Measurements from ENCODE around the gene SUPT20H. TPM values are rescaled to one million over a fixed set of nuclear protein-coding genes. Genes with fewer than 3 reads are reported as not detected.
A peak's percentile ranks its signal among the peaks of the same experiment; 100 is the strongest.

Gene SUPT20H
- total RNA-seq, 1 donor from 2014 or later = 47.0 TPM

- Histone ChIP-seq H3K9ac (ENCODE audit: low read depth in 1 of 3, low read length in 3 of 3) (no peak overlapping the region), H3K27me3 (ENCODE audit: control insufficient read depth in 3 of 3, insufficient read depth in 3 of 3, low read length in 3 of 3) (no peaks in the 10 kb centered on the region), H3K36me3 (ENCODE audit: control insufficient read depth in 3 of 3, insufficient read depth in 3 of 3, low read length in 3 of 3) (peaks cover 3 to 24% (median 14%) of the 10 kb centered on the region in 3 donors), H3K9me3 (ENCODE audit: control insufficient read depth in 3 of 3, low read length in 3 of 3) (no peaks in the 10 kb centered on the region), H3K4me3 (ENCODE audit: low read length in 3 of 3) (no peak overlapping the region), H3K4me1 (ENCODE audit: control insufficient read depth in 3 of 3, insufficient read depth in 3 of 3, low read length in 3 of 3) (no peaks in the 10 kb centered on the region), H3K27ac (ENCODE audit: low read depth, low read length) (no peak overlapping the region)
Observed at GRCh38 chr13:37047846-37048245, 11.6 kb downstream of the SUPT20H start.

- Histone ChIP-seq H3K9ac (ENCODE audit: low read depth in 1 of 3, low read length in 3 of 3) (peak overlapping the region in 1 of 3 donors; percentile 34), H3K27ac (ENCODE audit: low read depth, low read length) (no peak overlapping the region), H3K27me3 (ENCODE audit: control insufficient read depth in 3 of 3, insufficient read depth in 3 of 3, low read length in 3 of 3) (no peaks in the 10 kb centered on the region), H3K4me1 (ENCODE audit: control insufficient read depth in 3 of 3, insufficient read depth in 3 of 3, low read length in 3 of 3) (no peaks in the 10 kb centered on the region), H3K4me3 (ENCODE audit: low read length in 3 of 3) (no peak overlapping the region), H3K9me3 (ENCODE audit: control insufficient read depth in 3 of 3, low read length in 3 of 3) (no peaks in the 10 kb centered on the region), H3K36me3 (ENCODE audit: control insufficient read depth in 3 of 3, insufficient read depth in 3 of 3, low read length in 3 of 3) (peaks cover 3 to 30% (median 22%) of the 10 kb centered on the region in 3 donors)
Observed at GRCh38 chr13:37047032-37047431, 12.5 kb downstream of the SUPT20H start.

- H3K27ac ChIP-seq (ENCODE audit: low read depth, low read length) = no peak overlapping the region
- H3K4me1 ChIP-seq (ENCODE audit: control insufficient read depth in 3 of 3, insufficient read depth in 3 of 3, low read length in 3 of 3) = no peaks in the 10 kb centered on the region
- no peak overlapping the region for H3K9ac ChIP-seq (ENCODE audit: low read depth in 1 of 3, low read length in 3 of 3)
- H3K4me3 ChIP-seq (ENCODE audit: low read length in 3 of 3) = no peak overlapping the region
- no peaks in the 10 kb centered on the region for H3K9me3 ChIP-seq (ENCODE audit: control insufficient read depth in 3 of 3, low read length in 3 of 3)
- no peaks in the 10 kb centered on the region for H3K27me3 ChIP-seq (ENCODE audit: control insufficient read depth in 3 of 3, insufficient read depth in 3 of 3, low read length in 3 of 3)
- H3K36me3 ChIP-seq (ENCODE audit: control insufficient read depth in 3 of 3, insufficient read depth in 3 of 3, low read length in 3 of 3) = peaks cover 8 to 36% (median 29%) of the 10 kb centered on the region in 3 donors
Observed at GRCh38 chr13:37046062-37046461, 13.4 kb downstream of the SUPT20H start.

GRCh38 chr13:37040789-37041188, 18.7 kb downstream of the SUPT20H start:
- Histone ChIP-seq H3K27me3 (ENCODE audit: control insufficient read depth in 3 of 3, insufficient read depth in 3 of 3, low read length in 3 of 3) (no peaks in the 10 kb centered on the region), H3K36me3 (ENCODE audit: control insufficient read depth in 3 of 3, insufficient read depth in 3 of 3, low read length in 3 of 3) (peaks cover 10 to 46% (median 37%) of the 10 kb centered on the region in 3 donors), H3K27ac (ENCODE audit: low read depth, low read length) (peak overlapping the region; percentile 72)

GRCh38 chr13:37039896-37040295, 19.6 kb downstream of the SUPT20H start:
- peaks cover 13 to 50% (median 43%) of the 10 kb centered on the region in 3 donors for H3K36me3 ChIP-seq (ENCODE audit: control insufficient read depth in 3 of 3, insufficient read depth in 3 of 3, low read length in 3 of 3)
- peak overlapping the region; percentile 72 for H3K27ac ChIP-seq (ENCODE audit: low read depth, low read length)
- no peaks in the 10 kb centered on the region for H3K27me3 ChIP-seq (ENCODE audit: control insufficient read depth in 3 of 3, insufficient read depth in 3 of 3, low read length in 3 of 3)
- H3K4me1 ChIP-seq (ENCODE audit: control insufficient read depth in 3 of 3, insufficient read depth in 3 of 3, low read length in 3 of 3) = peaks cover 0 to 5% (median 3%) of the 10 kb centered on the region in 3 donors
- H3K9ac ChIP-seq (ENCODE audit: low read depth in 1 of 3, low read length in 3 of 3) = no peak overlapping the region
- H3K4me3 ChIP-seq (ENCODE audit: low read length in 3 of 3) = no peak overlapping the region
- no peaks in the 10 kb centered on the region for H3K9me3 ChIP-seq (ENCODE audit: control insufficient read depth in 3 of 3, low read length in 3 of 3)

More at GRCh38 chr13:37040789-37041188, 18.7 kb downstream of the SUPT20H start:
- Histone ChIP-seq H3K4me1 (ENCODE audit: control insufficient read depth in 3 of 3, insufficient read depth in 3 of 3, low read length in 3 of 3) (peaks cover 0 to 5% (median 3%) of the 10 kb centered on the region in 3 donors), H3K9ac (ENCODE audit: low read depth in 1 of 3, low read length in 3 of 3) (peak overlapping the region in 1 of 3 donors; percentile 24), H3K9me3 (ENCODE audit: control insufficient read depth in 3 of 3, low read length in 3 of 3) (no peaks in the 10 kb centered on the region), H3K4me3 (ENCODE audit: low read length in 3 of 3) (no peak overlapping the region)

- no peak overlapping the region for H3K9ac ChIP-seq (ENCODE audit: low read depth in 1 of 3, low read length in 3 of 3)
- H3K27me3 ChIP-seq (ENCODE audit: control insufficient read depth in 3 of 3, insufficient read depth in 3 of 3, low read length in 3 of 3) = no peaks in the 10 kb centered on the region
- H3K4me1 ChIP-seq (ENCODE audit: control insufficient read depth in 3 of 3, insufficient read depth in 3 of 3, low read length in 3 of 3) = peaks cover 0 to 5% (median 3%) of the 10 kb centered on the region in 3 donors
- no peaks in the 10 kb centered on the region for H3K9me3 ChIP-seq (ENCODE audit: control insufficient read depth in 3 of 3, low read length in 3 of 3)
- H3K36me3 ChIP-seq (ENCODE audit: control insufficient read depth in 3 of 3, insufficient read depth in 3 of 3, low read length in 3 of 3) = peaks cover 10 to 56% (median 52%) of the 10 kb centered on the region in 3 donors
- H3K4me3 ChIP-seq (ENCODE audit: low read length in 3 of 3) = no peak overlapping the region
- no peak overlapping the region for H3K27ac ChIP-seq (ENCODE audit: low read depth, low read length)
Observed at GRCh38 chr13:37037241-37037640, 22.2 kb downstream of the SUPT20H start.

- H3K4me1 ChIP-seq (ENCODE audit: control insufficient read depth in 3 of 3, insufficient read depth in 3 of 3, low read length in 3 of 3) = no peaks in the 10 kb centered on the region
- peaks cover 18 to 61% (median 55%) of the 10 kb centered on the region in 3 donors for H3K36me3 ChIP-seq (ENCODE audit: control insufficient read depth in 3 of 3, insufficient read depth in 3 of 3, low read length in 3 of 3)
- H3K9ac ChIP-seq (ENCODE audit: low read depth in 1 of 3, low read length in 3 of 3) = no peak overlapping the region
Observed at GRCh38 chr13:37029617-37030016, 29.9 kb downstream of the SUPT20H start.

GRCh38 chr13:37027639-37028038, 31.8 kb downstream of the SUPT20H start:
- Histone ChIP-seq H3K36me3 (ENCODE audit: control insufficient read depth in 3 of 3, insufficient read depth in 3 of 3, low read length in 3 of 3) (peaks cover 21 to 58% (median 56%) of the 10 kb centered on the region in 3 donors), H3K27me3 (ENCODE audit: control insufficient read depth in 3 of 3, insufficient read depth in 3 of 3, low read length in 3 of 3) (no peaks in the 10 kb centered on the region), H3K9ac (ENCODE audit: low read depth in 1 of 3, low read length in 3 of 3) (no peak overlapping the region), H3K4me3 (ENCODE audit: low read length in 3 of 3) (no peak overlapping the region), H3K9me3 (ENCODE audit: control insufficient read depth in 3 of 3, low read length in 3 of 3) (no peaks in the 10 kb centered on the region), H3K4me1 (ENCODE audit: control insufficient read depth in 3 of 3, insufficient read depth in 3 of 3, low read length in 3 of 3) (no peaks in the 10 kb centered on the region), H3K27ac (ENCODE audit: low read depth, low read length) (no peak overlapping the region)

More at GRCh38 chr13:37029617-37030016, 29.9 kb downstream of the SUPT20H start:
- Histone ChIP-seq H3K27ac (ENCODE audit: low read depth, low read length) (no peak overlapping the region), H3K4me3 (ENCODE audit: low read length in 3 of 3) (no peak overlapping the region), H3K9me3 (ENCODE audit: control insufficient read depth in 3 of 3, low read length in 3 of 3) (no peaks in the 10 kb centered on the region), H3K27me3 (ENCODE audit: control insufficient read depth in 3 of 3, insufficient read depth in 3 of 3, low read length in 3 of 3) (no peaks in the 10 kb centered on the region)

- Histone ChIP-seq H3K27me3 (ENCODE audit: control insufficient read depth in 3 of 3, insufficient read depth in 3 of 3, low read length in 3 of 3) (no peaks in the 10 kb centered on the region), H3K4me3 (ENCODE audit: low read length in 3 of 3) (no peak overlapping the region), H3K9ac (ENCODE audit: low read depth in 1 of 3, low read length in 3 of 3) (no peak overlapping the region), H3K4me1 (ENCODE audit: control insufficient read depth in 3 of 3, insufficient read depth in 3 of 3, low read length in 3 of 3) (no peaks in the 10 kb centered on the region), H3K27ac (ENCODE audit: low read depth, low read length) (no peak overlapping the region), H3K36me3 (ENCODE audit: control insufficient read depth in 3 of 3, insufficient read depth in 3 of 3, low read length in 3 of 3) (peaks cover 24 to 57% (median 57%) of the 10 kb centered on the region in 3 donors), H3K9me3 (ENCODE audit: control insufficient read depth in 3 of 3, low read length in 3 of 3) (no peaks in the 10 kb centered on the region)
Observed at GRCh38 chr13:37026771-37027170, 32.7 kb downstream of the SUPT20H start.

- Histone ChIP-seq H3K9ac (ENCODE audit: low read depth in 1 of 3, low read length in 3 of 3) (no peak overlapping the region), H3K36me3 (ENCODE audit: control insufficient read depth in 3 of 3, insufficient read depth in 3 of 3, low read length in 3 of 3) (peaks cover 26 to 64% (median 63%) of the 10 kb centered on the region in 3 donors), H3K9me3 (ENCODE audit: control insufficient read depth in 3 of 3, low read length in 3 of 3) (no peaks in the 10 kb centered on the region), H3K4me3 (ENCODE audit: low read length in 3 of 3) (no peak overlapping the region), H3K27me3 (ENCODE audit: control insufficient read depth in 3 of 3, insufficient read depth in 3 of 3, low read length in 3 of 3) (no peaks in the 10 kb centered on the region), H3K27ac (ENCODE audit: low read depth, low read length) (no peak overlapping the region), H3K4me1 (ENCODE audit: control insufficient read depth in 3 of 3, insufficient read depth in 3 of 3, low read length in 3 of 3) (no peaks in the 10 kb centered on the region)
Observed at GRCh38 chr13:37023871-37024270, 35.6 kb downstream of the SUPT20H start.

All from skeletal muscle tissue (tissue), 4 donors.